NCI-H2196 treated with DMSO at 0.1 percent for 48 hours (cell line): ENCODE results near the gene PELI3.
"Not testable (repeated sequence)": the region's sequence is repeated elsewhere in the genome, so short reads cannot be mapped to it uniquely, and the experiment has no call there.

ENCODE experiments used
- DNase-seq: peaks from one replicate; lab custom pipeline; 2025; ENCODE audit not compliant: unreplicated experiment; lab: John Stamatoyannopoulos, UW

The PELI3 gene

GRCh38 chr11:66447012-66447411 lies 19.7 kb upstream of the PELI3 start:
- DNase-seq = no peak

GRCh38 chr11:66448523-66448922 lies 18.2 kb upstream of the PELI3 start:
- DNase-seq = no peak

GRCh38 chr11:66450560-66450959 lies 16.1 kb upstream of the PELI3 start:
- no peak for DNase-seq

- no peak for DNase-seq
Measured at GRCh38 chr11:66451663-66452062, 15.0 kb upstream of the PELI3 start.

- no peak for DNase-seq
Measured at GRCh38 chr11:66454247-66454646, 12.5 kb upstream of the PELI3 start.

GRCh38 chr11:66454828-66455227 lies 11.9 kb upstream of the PELI3 start:
- DNase-seq = no peak

- no peak for DNase-seq
Measured at GRCh38 chr11:66457826-66458225, 8.9 kb upstream of the PELI3 start.

- DNase-seq = no peak
Measured at GRCh38 chr11:66459138-66459778, 7.4 kb upstream of the PELI3 start.

- DNase-seq = no peak
Measured at GRCh38 chr11:66462010-66462409, 4.7 kb upstream of the PELI3 start.

- no peak for DNase-seq
Measured at GRCh38 chr11:66462911-66463310, 3.8 kb upstream of the PELI3 start.

GRCh38 chr11:66464116-66464515 lies 2.6 kb upstream of the PELI3 start:
- DNase-seq = not testable (repeated sequence)

- no peak for DNase-seq
Measured at GRCh38 chr11:66464916-66465315, 1.8 kb upstream of the PELI3 start.

GRCh38 chr11:66465373-66466224 lies 1.1 kb upstream of the PELI3 start:
- no peak for DNase-seq

- DNase-seq = no peak
Measured at GRCh38 chr11:66467034-66467659, 442 bp downstream of the PELI3 start.

- DNase-seq = peak; percentile 64
Measured at GRCh38 chr11:66467756-66468155, 1.1 kb downstream of the PELI3 start.

- no peak for DNase-seq
Measured at GRCh38 chr11:66468691-66469090, 2.0 kb downstream of the PELI3 start.

- no peak for DNase-seq
Measured at GRCh38 chr11:66469441-66469840, 2.7 kb downstream of the PELI3 start.

- DNase-seq = no peak
Measured at GRCh38 chr11:66470015-66470414, 3.3 kb downstream of the PELI3 start.

GRCh38 chr11:66471142-66471541 lies 4.4 kb downstream of the PELI3 start:
- no peak for DNase-seq

- DNase-seq = no peak
Measured at GRCh38 chr11:66472054-66472453, 5.3 kb downstream of the PELI3 start.

- DNase-seq = no peak
Measured at GRCh38 chr11:66473167-66473566, 6.5 kb downstream of the PELI3 start.
